Loucy (cell line): Measurements from ENCODE around the gene CACNA1A.

ENCODE experiments used
- H2AFZ ChIP-seq: fragments of 200-600 bp; sonication (generic); 2 replicates; pipeline ENCODE4 v1.6.0; 2016; ENCODE audit warnings: antibody characterized with exemption, mild to moderate bottlenecking, low read length, moderate library complexity
- H3F3A ChIP-seq: fragments of 200-600 bp; 2 replicates; pipeline ENCODE4 v1.6.0; 2016; ENCODE audit warnings: antibody characterized with exemption, low read depth, mild to moderate bottlenecking
- H3K27me3 ChIP-seq: fragments of 200-600 bp; sonication (generic); 2 replicates; pipeline ENCODE4 v1.6.1; 2014; ENCODE audit warnings: low read length, mild to moderate bottlenecking; ENCODE audit not compliant: insufficient read depth, poor library complexity, severe bottlenecking
- H3K36me3 ChIP-seq: fragments of 200-600 bp; sonication (generic); 2 replicates; pipeline ENCODE4 v1.6.1; 2016; ENCODE audit warnings: low read length; ENCODE audit not compliant: insufficient read depth
- H3K4me1 ChIP-seq: fragments of 200-600 bp; sonication (generic); 2 replicates; pipeline ENCODE4 v1.5.1; 2014; ENCODE audit warnings: low read length, mild to moderate bottlenecking; ENCODE audit not compliant: insufficient read depth, poor library complexity, severe bottlenecking
- H3K4me2 ChIP-seq: fragments of 200-600 bp; sonication (generic); 2 replicates; pipeline ENCODE4 v1.6.0; 2014; ENCODE audit warnings: antibody characterized with exemption, low read length, low read depth, mild to moderate bottlenecking; ENCODE audit not compliant: poor library complexity, severe bottlenecking
- H3K4me3 ChIP-seq: fragments of 200-600 bp; sonication (generic); 2 replicates; pipeline ENCODE4 v1.5.1; 2014; ENCODE audit warnings: low read length, mild to moderate bottlenecking, mixed read lengths; ENCODE audit not compliant: poor library complexity, severe bottlenecking
- H3K79me2 ChIP-seq: fragments of 200-600 bp; sonication (generic); 2 replicates; pipeline ENCODE4 v1.6.1; 2014; ENCODE audit warnings: low read length; ENCODE audit not compliant: insufficient read depth
- H3K9ac ChIP-seq: fragments of 200-600 bp; sonication (generic); 2 replicates; pipeline ENCODE4 v1.6.0; 2014; ENCODE audit warnings: mild to moderate bottlenecking, low read depth, low read length, moderate library complexity; ENCODE audit not compliant: poor library complexity, severe bottlenecking
- H3K9me2 ChIP-seq: fragments of 200-600 bp; sonication (generic); replicated peaks from 2 replicates; pipeline ENCODE4 v1.6.1; 2016; ENCODE audit warnings: low read depth, low read length, mixed read lengths
- H3K9me3 ChIP-seq: fragments of 200-600 bp; sonication (generic); 2 replicates; pipeline ENCODE4 v1.6.1; 2014; ENCODE audit warnings: mild to moderate bottlenecking, antibody characterized with exemption, low read length, low read depth; ENCODE audit not compliant: insufficient read depth
- H4K20me1 ChIP-seq: fragments of 200-600 bp; sonication (generic); 2 replicates; pipeline ENCODE4 v1.6.0; 2014; ENCODE audit warnings: antibody characterized with exemption, low read length, mild to moderate bottlenecking; ENCODE audit not compliant: insufficient read depth, poor library complexity, severe bottlenecking
- EZH2phosphoT487 ChIP-seq: fragments of 200-600 bp; IDR thresholded peaks from 2 replicates; pipeline ENCODE4 v1.6.1; 2018; ENCODE audit warnings: antibody characterized with exemption, mild to moderate bottlenecking, moderate library complexity, borderline replicate concordance
- TF ChIP-seq, protein P1 (sequence below): fragments of 200-600 bp; sonication (generic); conservative IDR thresholded peaks from 2 replicates; pipeline ENCODE4 v1.5.1; 2014; ENCODE audit warnings: mild to moderate bottlenecking, antibody characterized with exemption, low read length

CACNA1A gene

DNA sequence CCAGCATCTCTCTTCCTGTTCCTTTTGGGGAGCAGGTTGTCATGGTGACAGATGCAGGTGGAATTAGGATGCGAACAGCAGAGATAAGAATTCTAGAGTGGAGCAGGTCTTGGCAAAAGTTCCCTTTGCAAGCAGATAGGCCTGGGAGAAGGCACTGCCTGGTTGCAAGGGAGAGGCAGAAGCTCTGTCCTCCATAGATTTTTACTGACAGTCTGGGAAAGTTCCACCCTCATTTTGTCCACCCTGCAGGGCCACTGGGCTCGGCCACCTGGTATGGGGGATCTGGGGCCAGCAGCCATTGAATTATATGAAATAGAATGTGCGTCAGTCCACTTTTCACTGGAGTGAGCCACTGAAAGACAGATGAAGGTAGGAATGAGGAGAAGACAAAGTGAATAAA is 214.4 kb downstream of the CACNA1A start:
- no peaks in the 10 kb centered on the region for H3K9me2 ChIP-seq
- no peaks in the 10 kb centered on the region for H3K9me3 ChIP-seq
- no peaks in the 10 kb centered on the region for H3K79me2 ChIP-seq
- H2AFZ ChIP-seq: no peak overlapping the region
- no peak overlapping the region for H3K9ac ChIP-seq
- H3K4me2 ChIP-seq: no peak overlapping the region
- H3F3A ChIP-seq: no peaks in the 10 kb centered on the region
- no peaks in the 10 kb centered on the region for H3K36me3 ChIP-seq
- TF ChIP-seq EZH2phosphoT487: no peak
- TF ChIP-seq, protein P1, sequence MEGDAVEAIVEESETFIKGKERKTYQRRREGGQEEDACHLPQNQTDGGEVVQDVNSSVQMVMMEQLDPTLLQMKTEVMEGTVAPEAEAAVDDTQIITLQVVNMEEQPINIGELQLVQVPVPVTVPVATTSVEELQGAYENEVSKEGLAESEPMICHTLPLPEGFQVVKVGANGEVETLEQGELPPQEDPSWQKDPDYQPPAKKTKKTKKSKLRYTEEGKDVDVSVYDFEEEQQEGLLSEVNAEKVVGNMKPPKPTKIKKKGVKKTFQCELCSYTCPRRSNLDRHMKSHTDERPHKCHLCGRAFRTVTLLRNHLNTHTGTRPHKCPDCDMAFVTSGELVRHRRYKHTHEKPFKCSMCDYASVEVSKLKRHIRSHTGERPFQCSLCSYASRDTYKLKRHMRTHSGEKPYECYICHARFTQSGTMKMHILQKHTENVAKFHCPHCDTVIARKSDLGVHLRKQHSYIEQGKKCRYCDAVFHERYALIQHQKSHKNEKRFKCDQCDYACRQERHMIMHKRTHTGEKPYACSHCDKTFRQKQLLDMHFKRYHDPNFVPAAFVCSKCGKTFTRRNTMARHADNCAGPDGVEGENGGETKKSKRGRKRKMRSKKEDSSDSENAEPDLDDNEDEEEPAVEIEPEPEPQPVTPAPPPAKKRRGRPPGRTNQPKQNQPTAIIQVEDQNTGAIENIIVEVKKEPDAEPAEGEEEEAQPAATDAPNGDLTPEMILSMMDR: no peak
- H3K27me3 ChIP-seq: no peaks in the 10 kb centered on the region
- H3K4me1 ChIP-seq: no peaks in the 10 kb centered on the region
- H3K4me3 ChIP-seq: no peak overlapping the region
- no peaks in the 10 kb centered on the region for H4K20me1 ChIP-seq

DNA sequence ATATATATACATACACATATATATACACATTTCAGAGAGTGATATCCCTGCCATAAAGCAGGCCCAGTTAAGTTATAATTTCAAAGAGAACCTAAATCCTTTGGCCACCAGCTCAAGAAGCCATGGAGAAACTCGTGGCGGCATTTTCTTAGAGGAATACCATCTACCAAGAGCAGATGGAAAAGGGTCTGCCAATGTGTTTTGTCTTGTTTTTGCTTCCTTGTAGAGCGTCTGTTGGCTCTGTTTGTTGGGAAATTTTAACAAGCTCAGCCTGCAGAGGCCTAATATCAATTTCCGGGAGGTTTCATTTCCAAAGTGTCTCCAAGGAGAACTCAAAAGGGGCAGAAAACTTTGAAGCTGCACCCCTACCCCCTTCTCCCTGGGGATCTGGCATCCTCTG is 215.5 kb downstream of the CACNA1A start:
- no peak overlapping the region for H3K4me2 ChIP-seq
- H3F3A ChIP-seq: no peaks in the 10 kb centered on the region
- H3K36me3 ChIP-seq: no peaks in the 10 kb centered on the region
- no peaks in the 10 kb centered on the region for H3K9me3 ChIP-seq
- no peaks in the 10 kb centered on the region for H3K27me3 ChIP-seq
- H3K4me3 ChIP-seq: no peak overlapping the region
- TF ChIP-seq EZH2phosphoT487: no peak
- TF ChIP-seq, protein P1: no peak
- no peak overlapping the region for H3K9ac ChIP-seq
- H3K79me2 ChIP-seq: no peaks in the 10 kb centered on the region
- H3K4me1 ChIP-seq: no peaks in the 10 kb centered on the region
- no peak overlapping the region for H2AFZ ChIP-seq
- no peaks in the 10 kb centered on the region for H4K20me1 ChIP-seq
- no peaks in the 10 kb centered on the region for H3K9me2 ChIP-seq

DNA sequence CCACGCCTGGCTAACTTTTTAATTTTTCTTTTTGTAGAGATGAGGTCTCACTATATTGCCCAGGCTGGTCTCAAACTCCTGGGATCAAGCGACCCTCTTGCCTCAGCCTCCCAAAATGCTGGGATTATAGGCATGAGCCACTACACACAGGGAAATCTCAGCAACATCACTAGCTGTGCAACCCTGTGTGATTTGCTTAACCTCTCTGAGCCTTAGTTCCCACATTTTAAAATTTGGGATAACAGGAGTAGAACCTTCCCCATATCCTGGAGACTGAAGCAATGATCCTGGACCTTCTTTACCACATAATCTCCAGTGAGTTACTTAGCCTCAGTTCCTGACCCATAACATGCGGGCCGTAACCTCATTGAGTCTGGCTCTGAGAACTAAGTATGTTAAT is 217.0 kb downstream of the CACNA1A start:
- Histone ChIP-seq H3K79me2 (no peaks in the 10 kb centered on the region), H2AFZ (no peak overlapping the region), H3K4me1 (no peaks in the 10 kb centered on the region), H3K9me2 (no peaks in the 10 kb centered on the region), H3F3A (no peaks in the 10 kb centered on the region), H4K20me1 (no peaks in the 10 kb centered on the region), H3K4me2 (no peak overlapping the region), H3K9me3 (no peaks in the 10 kb centered on the region), H3K9ac (no peak overlapping the region), H3K36me3 (no peaks in the 10 kb centered on the region), H3K27me3 (no peaks in the 10 kb centered on the region), H3K4me3 (no peak overlapping the region)
- TF ChIP-seq, protein P1: no peak
- TF ChIP-seq EZH2phosphoT487: no peak
